IMR-90 (cell line): Measurements from ENCODE around the gene KCNJ13.

Source experiments
- CEBPB ChIP-seq: IDR thresholded peaks from 2 replicates; pipeline ENCODE4 v1.6.1; 2012; ENCODE audit warnings: low read depth, low read length, improper control_type of control experiment
- CHD1 ChIP-seq: IDR thresholded peaks from 2 replicates; pipeline ENCODE4 v1.6.1; 2012; ENCODE audit warnings: low read depth, low read length, improper control_type of control experiment
- CTCF ChIP-seq: conservative IDR thresholded peaks from 2 replicates; pipeline ENCODE4 v1.5.1; 2012; ENCODE audit warnings: mild to moderate bottlenecking, low read depth, low read length, improper control_type of control experiment
- ELK1 ChIP-seq: fragments of 150-350 bp; IDR thresholded peaks from 2 replicates; pipeline ENCODE4 v1.6.1; 2016; ENCODE audit warnings: low read depth, mild to moderate bottlenecking, low read length, moderate library complexity, borderline replicate concordance
- MAFK ChIP-seq: IDR thresholded peaks from 2 replicates; pipeline ENCODE4 v1.6.1; 2012; ENCODE audit warnings: low read depth, low read length, improper control_type of control experiment
- MAZ ChIP-seq: IDR thresholded peaks from 2 replicates; pipeline ENCODE4 v1.6.1; 2012; ENCODE audit warnings: low read depth, mild to moderate bottlenecking, low read length, improper control_type of control experiment, moderate library complexity, borderline replicate concordance
- MXI1 ChIP-seq: IDR thresholded peaks from 2 replicates; pipeline ENCODE4 v1.6.1; 2012; ENCODE audit warnings: low read depth, mild to moderate bottlenecking, low read length, moderate library complexity, borderline replicate concordance
- NFE2L2 ChIP-seq: fragments of 150-350 bp; IDR thresholded peaks from 2 replicates; pipeline ENCODE4 v1.6.1; 2016; ENCODE audit warnings: low read depth, mild to moderate bottlenecking, low read length
- POLR2A ChIP-seq: IDR thresholded peaks from 2 replicates; pipeline ENCODE4 v1.6.1; 2012; ENCODE audit warnings: mild to moderate bottlenecking, low read depth, low read length
- RAD21 ChIP-seq: IDR thresholded peaks from 2 replicates; pipeline ENCODE4 v1.6.1; 2012; ENCODE audit warnings: low read length, improper control_type of control experiment
- RCOR1 ChIP-seq: IDR thresholded peaks from 2 replicates; pipeline ENCODE4 v1.6.1; 2012; ENCODE audit warnings: mild to moderate bottlenecking, low read length, improper control_type of control experiment; ENCODE audit not compliant: insufficient replicate concordance
- RFX5 ChIP-seq: IDR thresholded peaks from 2 replicates; pipeline ENCODE4 v1.8.0; 2012; ENCODE audit warnings: low read depth, mild to moderate bottlenecking, low read length, moderate library complexity
- SMC3 ChIP-seq: fragments of 150-350 bp; IDR thresholded peaks from 2 replicates; pipeline ENCODE4 v1.6.1; 2016; ENCODE audit warnings: low read depth, mild to moderate bottlenecking, antibody characterized with exemption, low read length, moderate library complexity
- USF2 ChIP-seq: fragments of 150-350 bp; IDR thresholded peaks from 2 replicates; pipeline ENCODE4 v1.6.1; 2017; ENCODE audit warnings: mild to moderate bottlenecking, antibody characterized with exemption, low read length, low read depth

DNA sequence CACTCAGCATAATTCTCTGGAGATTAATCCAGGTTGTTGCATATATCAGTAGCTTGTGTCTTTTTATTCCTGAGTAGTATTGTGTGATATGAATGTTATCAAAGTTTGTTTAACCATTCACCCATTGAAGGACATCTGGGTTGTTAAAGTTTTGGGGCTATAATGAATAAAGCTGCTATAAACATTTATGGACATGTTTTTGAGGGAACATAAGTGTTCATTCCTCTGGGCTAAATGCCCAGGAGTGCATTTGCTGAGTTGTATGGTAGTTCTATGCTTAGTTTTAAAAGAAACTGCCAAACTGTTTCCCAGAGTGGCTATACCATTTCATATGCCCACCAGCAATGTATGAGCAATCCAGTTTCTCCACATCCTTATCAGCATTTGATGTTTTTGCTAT is 21.8 kb upstream of the KCNJ13 start:
- TF ChIP-seq CTCF (no peak), POLR2A (no peak), RAD21 (no peak), CEBPB (no peak), CHD1 (no peak), NFE2L2 (no peak), USF2 (no peak), MAFK (no peak), MXI1 (no peak), RCOR1 (no peak), RFX5 (no peak), SMC3 (no peak), MAZ (no peak), ELK1 (no peak)
